GM10847 (cell line): ENCODE measurements around the gene GPX3.

Source experiments
- POLR2A ChIP-seq: IDR thresholded peaks from 2 replicates; pipeline ENCODE4 v1.6.1; 2011; ENCODE audit not compliant: insufficient read length; ENCODE audit errors: extremely low read depth

The GPX3 gene

DNA sequence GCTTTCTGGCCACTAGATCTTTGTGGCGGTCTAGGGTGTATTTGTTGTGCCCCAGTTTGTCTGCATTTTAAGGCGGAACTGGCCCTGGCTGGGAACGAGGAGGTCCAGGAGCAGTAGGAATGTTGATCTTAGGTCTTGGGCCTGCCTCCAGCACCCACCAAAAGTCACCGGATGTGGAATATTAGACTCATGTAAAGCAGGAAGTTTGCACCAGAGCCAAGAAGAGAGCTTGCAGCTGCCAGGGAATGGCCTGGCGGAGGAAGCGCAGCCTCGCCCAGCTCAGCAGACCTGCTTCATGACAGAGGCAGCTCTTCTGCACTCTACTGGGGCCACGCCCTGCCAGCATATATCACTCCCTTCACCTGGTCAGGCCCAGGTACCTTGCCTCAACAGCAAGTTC is 3.3 kb downstream of the GPX3 start:
- no peak for TF ChIP-seq POLR2A

GRCh38 chr5:151024440-151025249 is 4.3 kb downstream of the GPX3 start:
- TF ChIP-seq POLR2A = no peak

GRCh38 chr5:151025250-151025606 is 4.8 kb downstream of the GPX3 start:
- TF ChIP-seq POLR2A = no peak

- no peak for TF ChIP-seq POLR2A
Measured at GRCh38 chr5:151026088-151026487, 5.7 kb downstream of the GPX3 start.

DNA sequence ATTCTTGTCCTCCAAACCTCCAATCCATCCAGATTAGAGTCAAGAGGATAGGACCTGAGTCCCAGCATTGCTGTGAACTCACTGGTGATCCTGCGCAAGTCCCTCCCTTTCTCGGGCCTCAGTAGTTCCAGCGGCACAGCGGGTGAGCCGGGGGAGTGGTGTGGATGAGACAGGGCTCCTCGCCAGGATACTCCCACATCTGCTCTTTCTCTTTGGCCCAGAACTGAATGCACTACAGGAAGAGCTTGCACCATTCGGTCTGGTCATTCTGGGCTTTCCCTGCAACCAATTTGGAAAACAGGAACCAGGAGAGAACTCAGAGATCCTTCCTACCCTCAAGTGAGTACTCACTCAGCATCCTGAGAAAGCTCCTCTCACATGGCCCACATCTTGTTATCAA is 6.3 kb downstream of the GPX3 start:
- TF ChIP-seq POLR2A = no peak

DNA sequence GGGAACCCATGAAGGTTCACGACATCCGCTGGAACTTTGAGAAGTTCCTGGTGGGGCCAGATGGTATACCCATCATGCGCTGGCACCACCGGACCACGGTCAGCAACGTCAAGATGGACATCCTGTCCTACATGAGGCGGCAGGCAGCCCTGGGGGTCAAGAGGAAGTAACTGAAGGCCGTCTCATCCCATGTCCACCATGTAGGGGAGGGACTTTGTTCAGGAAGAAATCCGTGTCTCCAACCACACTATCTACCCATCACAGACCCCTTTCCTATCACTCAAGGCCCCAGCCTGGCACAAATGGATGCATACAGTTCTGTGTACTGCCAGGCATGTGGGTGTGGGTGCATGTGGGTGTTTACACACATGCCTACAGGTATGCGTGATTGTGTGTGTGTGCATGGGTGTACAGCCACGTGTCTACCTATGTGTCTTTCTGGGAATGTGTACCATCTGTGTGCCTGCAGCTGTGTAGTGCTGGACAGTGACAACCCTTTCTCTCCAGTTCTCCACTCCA is 7.6 kb downstream of the GPX3 start:
- no peak for TF ChIP-seq POLR2A

GRCh38 chr5:151028717-151029116 is 8.3 kb downstream of the GPX3 start:
- no peak for TF ChIP-seq POLR2A

- TF ChIP-seq POLR2A = no peak
Measured at GRCh38 chr5:151029179-151030055, 9.0 kb downstream of the GPX3 start.

- no peak for TF ChIP-seq POLR2A
Measured at GRCh38 chr5:151030056-151030336, 9.6 kb downstream of the GPX3 start.

DNA sequence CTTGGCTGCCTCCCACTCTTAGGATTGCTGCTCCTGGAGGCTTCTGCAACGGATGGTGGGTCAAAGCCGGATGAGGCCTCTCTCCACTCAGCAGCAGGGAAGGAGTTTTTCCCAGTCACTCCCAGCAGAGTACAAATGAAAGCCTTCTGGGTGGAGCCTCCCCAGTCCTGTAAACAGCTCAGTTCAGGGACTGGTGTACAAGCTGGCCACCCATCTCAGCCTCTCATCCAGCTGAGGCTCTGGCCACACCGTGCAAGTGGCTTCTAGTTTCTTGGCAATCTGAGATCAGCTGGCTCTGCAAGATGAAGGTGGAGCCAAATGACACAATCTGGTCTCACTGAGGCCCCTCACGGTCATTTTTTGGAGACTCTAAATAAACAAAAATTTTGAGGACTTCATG is 10.0 kb downstream of the GPX3 start:
- TF ChIP-seq POLR2A = no peak

GRCh38 chr5:151031554-151031953 is 11.2 kb downstream of the GPX3 start:
- no peak for TF ChIP-seq POLR2A

GRCh38 chr5:151033217-151033934 is 13.0 kb downstream of the GPX3 start:
- no peak for TF ChIP-seq POLR2A

GRCh38 chr5:151034422-151035379 is 14.3 kb downstream of the GPX3 start:
- TF ChIP-seq POLR2A = no peak

DNA sequence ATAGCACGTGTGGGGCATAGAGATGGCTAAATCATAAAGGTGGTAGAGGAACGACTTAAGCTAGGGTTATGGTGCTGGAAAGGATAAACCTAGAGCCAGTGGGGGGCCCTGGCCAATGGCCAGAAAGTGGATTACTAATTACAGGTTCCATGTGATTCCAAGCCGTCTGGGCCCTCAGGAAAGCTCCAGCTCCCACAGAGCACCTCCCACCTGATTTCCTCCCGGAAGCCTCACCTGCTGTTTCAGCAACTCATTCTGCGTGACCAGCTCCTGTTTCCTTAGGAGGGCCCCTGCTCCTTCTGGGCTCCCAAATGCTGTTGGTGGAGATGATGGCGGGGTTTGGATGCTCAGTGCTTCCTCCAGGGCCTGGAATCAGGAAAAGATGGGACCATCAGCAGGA is 16.2 kb downstream of the GPX3 start:
- TF ChIP-seq POLR2A = no peak
